Kidney epithelial cell (primary cell): Measurements from ENCODE around the gene CALN1. TPM values are rescaled to one million over a fixed set of nuclear protein-coding genes. Genes with fewer than 3 reads are reported as not detected.

ENCODE experiments used
- DNase-seq: peaks from one replicate; pipeline ENCODE4 v3.0.0-alpha.2; 2010; ENCODE audit warnings: low read depth
- H3K27me3 ChIP-seq: 2 replicates; pipeline ENCODE4 v1.6.0; 2011; ENCODE audit warnings: low read length; ENCODE audit not compliant: control insufficient read depth, insufficient read depth
- H3K36me3 ChIP-seq: 2 replicates; pipeline ENCODE4 v1.5.1; 2011; ENCODE audit warnings: low read length; ENCODE audit not compliant: control insufficient read depth, insufficient read depth
- H3K4me3 ChIP-seq: 2 replicates; pipeline ENCODE4 v1.5.1; 2011; ENCODE audit warnings: low read depth, mild to moderate bottlenecking, control low read depth, low read length
- CTCF ChIP-seq: IDR thresholded peaks from 2 replicates; pipeline ENCODE4 v1.5.1; 2011; ENCODE audit warnings: mild to moderate bottlenecking, moderate library complexity, low read length, control low read depth, inconsistent platforms; ENCODE audit not compliant: insufficient read depth, poor library complexity, severe bottlenecking
- total RNA-seq: library from RNA; depleted of rRNA; stranded (reverse); fragments of >200 nt; gene quantifications from 2 replicates; pipeline ENCODE4 v1.2.3, GENCODE V29; 2015

The CALN1 gene
- total RNA-seq, 1 donor from 2014 or later, result not detected

GRCh38 chr7:72336632-72337389, 75.3 kb downstream of the CALN1 start:
- no peak for DNase-seq
- H3K4me3 ChIP-seq, result no peak overlapping the region
- H3K27me3 ChIP-seq, result peaks cover 30% of the 10 kb centered on the region
- TF ChIP-seq CTCF, result no peak
- H3K36me3 ChIP-seq, result no peaks in the 10 kb centered on the region

- DNase-seq, result no peak
- H3K36me3 ChIP-seq, result no peaks in the 10 kb centered on the region
- H3K4me3 ChIP-seq, result no peak overlapping the region
- no peak for TF ChIP-seq CTCF
- peaks cover 30% of the 10 kb centered on the region for H3K27me3 ChIP-seq
Observed at GRCh38 chr7:72336382-72336631, 75.8 kb downstream of the CALN1 start.

- no peak overlapping the region for H3K4me3 ChIP-seq
- no peaks in the 10 kb centered on the region for H3K36me3 ChIP-seq
- H3K27me3 ChIP-seq, result peaks cover 30% of the 10 kb centered on the region
- DNase-seq, result no peak
- no peak for TF ChIP-seq CTCF
Observed at GRCh38 chr7:72335561-72336381, 76.4 kb downstream of the CALN1 start.

GRCh38 chr7:72334698-72335097, 77.4 kb downstream of the CALN1 start:
- no peak for DNase-seq
- Histone ChIP-seq H3K27me3 (peaks cover 30% of the 10 kb centered on the region), H3K4me3 (no peak overlapping the region), H3K36me3 (no peaks in the 10 kb centered on the region)
- no peak for TF ChIP-seq CTCF

- no peak for DNase-seq
- Histone ChIP-seq H3K36me3 (no peaks in the 10 kb centered on the region), H3K27me3 (peaks cover 30% of the 10 kb centered on the region), H3K4me3 (no peak overlapping the region)
- TF ChIP-seq CTCF, result no peak
Observed at GRCh38 chr7:72334066-72334465, 78.1 kb downstream of the CALN1 start.

- no peak for DNase-seq
- no peaks in the 10 kb centered on the region for H3K36me3 ChIP-seq
- no peak overlapping the region for H3K4me3 ChIP-seq
- no peaks in the 10 kb centered on the region for H3K27me3 ChIP-seq
- no peak for TF ChIP-seq CTCF
Observed at GRCh38 chr7:72326811-72327210, 85.3 kb downstream of the CALN1 start.
